ENCODE measurements around the gene PLCB3. TPM values are rescaled to one million over a fixed set of nuclear protein-coding genes. Genes with fewer than 3 reads are reported as not detected.

PLCB3 gene
- 48.1 and 60.4 TPM in 2 replicates for total RNA-seq (2014; rRNA removed; shearing (Covaris generic))

DNA sequence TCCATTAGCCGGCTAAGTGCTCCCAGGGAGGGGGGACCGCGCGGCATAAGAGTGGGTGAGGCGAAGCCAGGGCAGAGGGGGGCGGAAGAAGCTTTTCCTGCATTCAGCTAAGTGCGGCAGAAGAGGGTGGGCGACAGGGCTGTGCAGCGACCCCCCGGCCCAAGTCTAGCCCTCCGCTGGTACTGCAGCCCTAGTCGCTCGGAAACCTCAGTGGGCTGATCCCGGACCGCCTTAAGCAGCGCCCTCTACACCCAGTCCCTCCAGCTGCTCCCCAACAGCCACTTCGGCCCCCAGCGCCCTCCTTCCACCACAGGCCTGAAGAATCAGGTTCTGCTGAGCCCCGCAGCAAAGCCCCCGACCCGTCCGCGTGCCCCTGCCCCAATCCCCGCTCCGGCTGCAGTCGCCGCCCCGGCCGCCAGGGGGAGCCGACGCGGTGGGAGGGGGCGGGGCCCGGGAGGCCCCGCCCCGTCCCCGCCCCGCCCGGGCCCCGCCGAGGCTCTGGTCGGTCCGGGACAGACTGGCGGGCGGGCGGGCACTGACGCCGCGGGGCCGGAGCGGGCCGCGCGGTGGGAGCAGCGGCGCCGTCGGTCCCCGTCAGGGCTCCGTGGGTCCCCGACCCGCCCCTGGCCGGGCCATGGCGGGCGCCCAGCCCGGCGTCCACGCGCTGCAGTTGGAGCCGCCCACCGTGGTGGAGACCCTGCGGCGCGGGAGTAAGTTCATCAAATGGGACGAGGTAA lies at the start of gene PLCB3:
Gene PLCB3 (plus strand): TSS at position 515 of the 737 bp plus-strand sequence. CDS start 120 bp downstream, at position 635.
- peak; percentile 50 for DNase-seq (ENCODE audit: low read depth)

- no peak for DNase-seq (ENCODE audit: low read depth)
Measured at GRCh38 chr11:64201543-64201942, 49.8 kb upstream of the PLCB3 start.

- DNase-seq (ENCODE audit: low read depth) = no peak
Measured at GRCh38 chr11:64202992-64203391, 48.3 kb upstream of the PLCB3 start.

DNA sequence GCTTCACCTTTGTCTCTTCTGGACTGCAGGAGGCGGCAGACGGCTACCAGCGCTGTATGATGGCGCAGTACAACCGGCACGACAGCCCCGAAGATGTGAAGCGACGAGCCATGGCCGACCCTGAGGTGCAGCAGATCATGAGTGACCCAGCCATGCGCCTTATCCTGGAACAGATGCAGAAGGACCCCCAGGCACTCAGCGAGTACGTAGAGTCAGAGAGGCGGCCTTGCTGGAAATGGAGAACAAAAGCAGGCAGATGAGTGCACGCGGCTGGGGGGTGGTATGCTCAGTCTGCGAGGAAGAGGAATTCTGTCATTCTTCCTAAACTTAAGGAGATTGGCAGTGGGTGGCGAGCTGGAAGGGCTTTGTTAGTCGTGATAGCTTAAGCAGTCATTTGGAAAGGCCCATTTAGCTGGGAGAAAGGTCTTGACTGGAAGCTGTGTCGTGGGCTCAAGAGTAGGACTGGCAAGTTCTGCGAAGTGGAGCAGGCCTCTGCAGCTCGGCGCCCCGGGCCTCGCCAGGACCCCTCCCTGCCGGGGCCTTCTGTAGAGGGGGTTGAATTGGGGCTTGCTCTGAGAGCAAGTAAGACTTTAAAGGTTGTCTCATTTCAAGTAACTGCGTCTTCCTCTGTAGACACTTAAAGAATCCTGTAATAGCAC lies 47.8 kb upstream of the PLCB3 start:
- no peak for DNase-seq (ENCODE audit: low read depth)

- no peak for DNase-seq (ENCODE audit: low read depth)
Measured at GRCh38 chr11:64204080-64204440, 47.3 kb upstream of the PLCB3 start.

DNA sequence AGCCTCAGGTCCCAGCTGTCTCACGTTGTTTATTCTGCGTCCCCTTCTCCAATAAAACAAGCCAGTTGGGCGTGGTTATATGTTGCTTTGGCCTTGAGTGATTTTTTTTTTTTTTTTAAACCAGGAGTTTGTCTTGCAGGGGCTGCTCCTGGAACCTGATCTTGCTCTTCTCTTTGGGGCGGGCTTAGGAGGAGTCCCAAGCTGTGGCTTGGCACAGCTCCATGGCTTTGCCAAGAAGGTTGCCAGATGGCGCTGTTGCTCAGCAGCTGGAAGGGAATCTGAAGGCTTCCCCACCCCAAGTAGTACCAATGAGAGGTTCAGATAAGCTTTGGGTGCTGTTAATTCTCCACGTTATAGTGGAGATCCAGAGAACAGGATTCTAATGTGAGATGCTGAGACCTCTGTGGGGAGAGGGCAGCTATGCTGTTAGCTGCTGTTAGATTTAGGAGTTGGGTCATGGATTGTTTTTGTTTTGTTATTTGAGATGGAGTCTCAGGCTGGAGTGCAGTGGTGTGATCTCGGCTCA lies 46.8 kb upstream of the PLCB3 start:
- peak; percentile 96 for DNase-seq (ENCODE audit: low read depth)

DNA sequence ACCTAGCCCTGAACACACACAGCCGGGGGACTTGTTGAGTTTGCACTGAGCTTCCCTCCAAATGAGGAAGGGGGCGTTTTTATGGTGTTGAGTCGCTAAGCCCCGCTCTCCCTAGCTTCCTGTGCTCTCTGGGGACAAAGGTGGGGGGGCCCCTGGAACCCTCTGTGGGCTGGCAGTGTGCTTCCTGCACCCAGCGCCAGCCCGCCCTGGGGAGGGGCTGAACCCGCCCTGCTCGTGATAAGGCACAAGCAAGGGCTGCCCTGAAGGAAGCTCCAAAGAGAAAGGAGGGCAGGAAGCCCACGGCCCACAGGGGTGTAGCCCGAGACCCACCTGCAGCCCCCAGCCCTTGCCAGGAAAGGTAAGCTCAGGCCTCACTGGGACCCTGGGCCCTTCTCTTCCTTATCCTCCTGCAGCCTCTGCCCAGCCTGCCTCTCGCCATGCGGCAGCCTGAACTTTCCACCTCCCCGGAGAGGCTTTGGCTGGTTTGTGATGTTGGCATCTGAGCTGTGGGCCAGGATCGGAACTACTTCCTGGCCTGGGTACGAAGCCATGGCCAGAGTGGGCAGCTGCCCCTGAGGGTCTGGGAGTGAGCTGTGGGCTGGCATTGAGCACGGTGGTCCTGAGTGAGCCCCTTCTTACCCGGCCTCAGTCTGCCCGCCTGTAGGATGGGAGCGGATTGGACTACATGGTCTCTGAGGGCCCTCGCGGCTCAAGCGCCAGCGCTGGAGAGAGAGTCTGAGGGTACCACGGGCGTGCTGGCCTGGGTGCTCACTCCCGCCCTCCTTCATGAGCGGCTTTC lies 44.7 kb upstream of the PLCB3 start, which contains the start of gene FERMT3:
Gene FERMT3 (plus strand): TSS at position 265 of the 799 bp plus-strand sequence. CDS start 644 bp downstream, outside the sequence.
- peak; percentile 29 for DNase-seq (ENCODE audit: low read depth)

DNA sequence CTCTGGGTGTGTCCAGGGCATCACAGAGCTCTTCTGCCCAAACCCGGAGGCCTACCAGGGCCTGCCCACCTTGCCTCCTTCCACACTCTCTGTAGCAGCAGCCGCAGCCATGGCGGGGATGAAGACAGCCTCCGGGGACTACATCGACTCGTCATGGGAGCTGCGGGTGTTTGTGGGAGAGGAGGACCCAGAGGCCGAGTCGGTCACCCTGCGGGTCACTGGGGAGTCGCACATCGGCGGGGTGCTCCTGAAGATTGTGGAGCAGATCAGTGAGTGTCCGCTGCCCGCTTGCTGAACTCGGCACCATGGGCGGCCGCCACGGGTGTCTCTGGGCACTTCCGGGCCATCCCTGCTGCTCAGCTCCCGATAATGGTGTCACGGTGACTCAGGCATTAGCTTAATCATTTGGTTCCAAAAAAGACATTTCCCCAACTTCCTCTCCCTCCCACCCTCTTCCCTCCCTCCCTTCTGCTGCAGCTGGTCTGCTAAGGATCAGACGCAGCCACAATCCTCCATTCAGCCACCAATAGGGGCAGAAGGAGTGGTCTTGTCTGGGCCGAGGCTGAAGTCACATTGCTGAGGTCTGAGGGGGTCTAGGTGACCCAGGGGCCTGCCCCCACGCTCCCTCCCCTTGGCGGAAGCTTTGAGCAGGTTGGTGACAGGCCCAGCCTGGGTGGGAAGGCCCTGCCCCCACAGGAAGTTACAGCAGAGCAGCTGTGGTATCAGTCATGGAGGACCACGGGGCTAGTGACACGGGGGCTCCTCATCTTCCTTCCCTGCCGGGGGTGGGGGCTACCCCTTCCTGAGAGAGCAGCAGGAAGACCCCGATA lies 43.9 kb upstream of the PLCB3 start:
- DNase-seq (ENCODE audit: low read depth) = peak; percentile 96

- no peak for DNase-seq (ENCODE audit: low read depth)
Measured at GRCh38 chr11:64208086-64208795, 43.1 kb upstream of the PLCB3 start.

DNA sequence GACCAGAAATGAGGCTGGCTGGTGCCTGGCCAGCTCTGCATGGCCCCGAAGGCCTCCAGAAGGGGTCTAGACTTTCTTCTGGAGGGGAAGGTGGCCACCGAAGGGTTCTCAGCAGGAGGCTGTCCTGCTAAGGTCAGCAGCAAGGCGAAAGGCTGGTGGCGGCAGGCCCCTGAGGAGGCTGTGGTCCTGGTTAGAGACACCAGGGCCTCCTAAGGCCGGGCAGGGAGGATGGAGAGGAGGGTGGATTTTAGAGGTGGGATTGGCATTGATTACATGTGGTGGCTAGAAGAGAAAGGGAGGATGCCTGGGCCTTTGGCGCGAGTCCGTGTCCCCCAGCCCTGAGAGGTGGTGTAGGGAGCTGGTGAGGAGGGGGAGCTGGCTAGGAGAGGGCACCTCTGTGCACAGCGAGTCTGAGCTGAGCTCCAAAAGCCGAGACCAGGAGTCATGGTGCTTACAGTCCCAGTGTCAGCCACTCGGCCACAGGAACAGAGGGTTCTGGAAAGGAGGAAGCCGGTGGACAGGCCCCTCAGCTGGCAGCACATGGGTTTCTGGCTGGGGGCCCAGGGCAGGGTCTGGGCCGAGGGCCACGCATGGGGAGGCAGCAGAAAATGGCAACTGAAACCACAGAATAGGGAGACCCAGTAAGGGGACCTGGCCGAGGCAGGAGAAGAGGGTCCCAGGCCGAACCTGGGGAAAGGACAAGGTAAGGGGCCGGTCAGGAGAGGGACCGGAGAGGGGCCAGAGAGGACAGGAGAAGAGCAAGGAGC lies 42.4 kb upstream of the PLCB3 start:
- DNase-seq (ENCODE audit: low read depth) = no peak

DNA sequence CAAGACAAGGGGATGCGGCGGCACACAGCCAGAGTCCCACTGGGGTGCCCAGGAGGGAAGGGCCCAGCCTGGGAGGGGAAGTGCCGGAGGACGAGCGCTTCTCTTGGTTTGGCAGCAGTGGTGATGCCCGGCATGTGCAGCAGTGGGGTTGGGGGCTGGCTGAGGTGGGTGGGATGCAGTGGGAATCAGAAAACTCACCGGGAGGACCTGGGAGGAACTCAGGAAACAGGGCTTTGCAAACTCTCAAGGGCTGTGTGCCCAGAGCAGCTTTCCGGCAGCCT lies 41.8 kb upstream of the PLCB3 start:
- no peak for DNase-seq (ENCODE audit: low read depth)

GRCh38 chr11:64210301-64211020 lies 40.9 kb upstream of the PLCB3 start:
- DNase-seq (ENCODE audit: low read depth) = no peak

DNA sequence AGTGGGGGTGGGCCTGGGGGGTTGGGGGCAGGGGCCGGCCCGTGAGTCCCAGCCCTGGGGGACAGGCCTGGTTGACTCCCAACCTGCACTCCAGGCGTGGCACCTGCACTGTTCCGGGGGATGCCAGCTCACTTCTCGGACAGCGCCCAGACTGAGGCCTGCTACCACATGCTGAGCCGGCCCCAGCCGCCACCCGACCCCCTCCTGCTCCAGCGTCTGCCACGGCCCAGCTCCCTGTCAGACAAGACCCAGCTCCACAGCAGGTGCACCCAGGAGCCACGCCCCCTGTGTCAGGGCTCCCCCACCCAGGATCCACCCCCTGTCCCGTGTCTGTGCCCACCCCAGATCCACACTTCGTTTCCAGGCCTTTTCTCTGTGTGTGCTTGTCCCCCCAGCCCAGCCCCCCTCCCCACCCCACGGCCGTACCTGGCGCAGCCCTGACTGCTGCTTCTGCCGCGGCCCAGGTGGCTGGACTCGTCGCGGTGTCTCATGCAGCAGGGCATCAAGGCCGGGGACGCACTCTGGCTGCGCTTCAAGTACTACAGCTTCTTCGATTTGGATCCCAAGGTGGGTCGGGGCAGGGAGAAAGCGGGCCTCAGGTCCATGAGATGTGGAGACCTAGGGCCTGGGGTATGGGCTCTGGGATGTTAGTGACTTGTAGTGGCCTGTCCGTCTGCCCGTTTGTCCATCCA lies 40.0 kb upstream of the PLCB3 start:
- DNase-seq (ENCODE audit: low read depth) = no peak

- no peak for DNase-seq (ENCODE audit: low read depth)
Measured at GRCh38 chr11:64216879-64217278, 34.5 kb upstream of the PLCB3 start.

- DNase-seq (ENCODE audit: low read depth) = no peak
Measured at GRCh38 chr11:64218628-64219353, 32.5 kb upstream of the PLCB3 start.

- no peak for DNase-seq (ENCODE audit: low read depth)
Measured at GRCh38 chr11:64219354-64219684, 32.0 kb upstream of the PLCB3 start.

GRCh38 chr11:64219755-64220154 lies 31.6 kb upstream of the PLCB3 start:
- DNase-seq (ENCODE audit: low read depth) = no peak

GRCh38 chr11:64220271-64220670 lies 31.1 kb upstream of the PLCB3 start:
- no peak for DNase-seq (ENCODE audit: low read depth)

Data from RPMI7951 (cell line).